ENCODE data around the gene AFF3. TPM values are rescaled to one million over a fixed set of nuclear protein-coding genes. Genes with fewer than 3 reads are reported as not detected.

AFF3 gene
- total RNA-seq, 3 donors from 2014 or later: 4.2 to 56.6 (median 5.2) TPM

GRCh38 chr2:100040906-100041305 lies 101.5 kb downstream of the AFF3 start:
- Histone ChIP-seq H3K4me3 (no peak overlapping the region), H3K36me3 (ENCODE audit: low read depth) (no peaks in the 10 kb centered on the region), H3K9me3 (no peaks in the 10 kb centered on the region), H3K4me1 (ENCODE audit: low read depth) (no peaks in the 10 kb centered on the region)
- TF ChIP-seq, protein P1, sequence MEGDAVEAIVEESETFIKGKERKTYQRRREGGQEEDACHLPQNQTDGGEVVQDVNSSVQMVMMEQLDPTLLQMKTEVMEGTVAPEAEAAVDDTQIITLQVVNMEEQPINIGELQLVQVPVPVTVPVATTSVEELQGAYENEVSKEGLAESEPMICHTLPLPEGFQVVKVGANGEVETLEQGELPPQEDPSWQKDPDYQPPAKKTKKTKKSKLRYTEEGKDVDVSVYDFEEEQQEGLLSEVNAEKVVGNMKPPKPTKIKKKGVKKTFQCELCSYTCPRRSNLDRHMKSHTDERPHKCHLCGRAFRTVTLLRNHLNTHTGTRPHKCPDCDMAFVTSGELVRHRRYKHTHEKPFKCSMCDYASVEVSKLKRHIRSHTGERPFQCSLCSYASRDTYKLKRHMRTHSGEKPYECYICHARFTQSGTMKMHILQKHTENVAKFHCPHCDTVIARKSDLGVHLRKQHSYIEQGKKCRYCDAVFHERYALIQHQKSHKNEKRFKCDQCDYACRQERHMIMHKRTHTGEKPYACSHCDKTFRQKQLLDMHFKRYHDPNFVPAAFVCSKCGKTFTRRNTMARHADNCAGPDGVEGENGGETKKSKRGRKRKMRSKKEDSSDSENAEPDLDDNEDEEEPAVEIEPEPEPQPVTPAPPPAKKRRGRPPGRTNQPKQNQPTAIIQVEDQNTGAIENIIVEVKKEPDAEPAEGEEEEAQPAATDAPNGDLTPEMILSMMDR (IDR thresholded peaks at IDR 0.05): no peak
- no peak for ATAC-seq
- intact Hi-C loops (cut with DNase I, micrococcal nuclease): no loop called here
- no peak for DNase-seq

DNA sequence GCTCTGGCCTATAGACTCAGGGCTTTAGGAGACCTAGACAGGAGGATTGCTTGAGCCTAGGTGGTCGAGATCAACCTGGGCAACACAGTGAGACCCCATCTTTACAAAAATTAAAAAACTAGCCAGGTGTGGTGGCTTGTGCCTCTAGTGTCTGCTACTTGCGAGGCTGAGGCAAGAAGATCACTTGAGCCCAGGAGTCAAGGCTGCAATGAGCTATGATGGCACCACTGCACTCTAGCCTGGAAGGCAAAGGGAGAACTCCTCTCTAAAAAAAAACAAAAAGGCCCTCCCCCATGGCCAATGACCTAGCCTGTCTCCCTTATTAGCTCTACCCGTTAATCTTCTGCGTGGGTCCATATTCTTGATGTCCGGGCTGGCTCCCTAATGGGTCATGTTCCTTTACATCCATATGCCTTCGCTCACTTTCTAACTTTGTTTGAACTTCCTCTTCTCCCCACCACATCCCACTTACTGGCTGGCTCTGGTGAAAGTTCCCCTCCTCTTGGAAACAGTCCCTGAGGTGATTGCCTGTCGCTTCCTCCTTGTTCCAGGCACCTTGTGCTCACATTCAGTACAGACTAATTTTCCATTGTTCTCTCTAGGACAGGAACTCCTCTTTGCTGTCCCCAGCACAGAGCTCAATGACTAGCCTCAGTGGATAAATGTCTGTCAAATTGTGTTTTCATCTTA lies 103.0 kb downstream of the AFF3 start:
- no peak for DNase-seq
- Histone ChIP-seq H3K4me1 (ENCODE audit: low read depth) (no peaks in the 10 kb centered on the region), H3K9me3 (no peaks in the 10 kb centered on the region), H3K4me3 (no peak overlapping the region), H3K36me3 (ENCODE audit: low read depth) (no peaks in the 10 kb centered on the region)
- intact Hi-C loops (cut with DNase I, micrococcal nuclease): no loop called here
- TF ChIP-seq, protein P1 (IDR thresholded peaks at IDR 0.05): no peak
- ATAC-seq: no peak

- intact Hi-C loops (cut with DNase I, micrococcal nuclease): no loop called here
- no peak overlapping the region for H3K4me3 ChIP-seq
- no peak for DNase-seq
- H3K9me3 ChIP-seq: no peaks in the 10 kb centered on the region
- TF ChIP-seq, protein P1 (IDR thresholded peaks at IDR 0.05): no peak
- no peak for ATAC-seq
- no peaks in the 10 kb centered on the region for H3K36me3 ChIP-seq (ENCODE audit: low read depth)
- H3K4me1 ChIP-seq (ENCODE audit: low read depth): no peaks in the 10 kb centered on the region
Measured at GRCh38 chr2:100038011-100038410, 104.4 kb downstream of the AFF3 start.

DNA sequence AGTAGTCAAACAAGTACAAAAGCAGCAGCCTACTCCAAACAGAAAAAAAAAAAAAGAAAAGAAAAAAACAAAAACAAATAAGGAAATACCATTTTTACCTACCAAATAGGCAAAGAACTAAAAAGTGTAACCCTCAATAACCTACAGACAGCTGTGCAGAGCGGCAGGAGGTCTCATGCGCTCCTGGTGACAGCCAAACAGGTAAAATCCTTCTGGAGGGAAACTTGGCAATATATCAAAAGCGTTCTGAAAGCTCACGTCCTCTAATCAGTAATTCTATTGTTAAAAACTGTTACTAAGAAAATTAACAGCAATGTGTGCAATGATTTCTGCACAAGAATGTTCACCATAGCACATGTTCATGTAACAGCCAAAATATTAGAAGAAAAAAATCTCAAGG lies 105.6 kb downstream of the AFF3 start:
- Histone ChIP-seq H3K9me3 (no peaks in the 10 kb centered on the region), H3K36me3 (ENCODE audit: low read depth) (no peaks in the 10 kb centered on the region), H3K4me1 (ENCODE audit: low read depth) (no peaks in the 10 kb centered on the region), H3K4me3 (no peak overlapping the region)
- DNase-seq (no peak), ATAC-seq (no peak)
- TF ChIP-seq, protein P1 (IDR thresholded peaks at IDR 0.05): no peak
- intact Hi-C loops (cut with DNase I, micrococcal nuclease): no loop called here

DNA sequence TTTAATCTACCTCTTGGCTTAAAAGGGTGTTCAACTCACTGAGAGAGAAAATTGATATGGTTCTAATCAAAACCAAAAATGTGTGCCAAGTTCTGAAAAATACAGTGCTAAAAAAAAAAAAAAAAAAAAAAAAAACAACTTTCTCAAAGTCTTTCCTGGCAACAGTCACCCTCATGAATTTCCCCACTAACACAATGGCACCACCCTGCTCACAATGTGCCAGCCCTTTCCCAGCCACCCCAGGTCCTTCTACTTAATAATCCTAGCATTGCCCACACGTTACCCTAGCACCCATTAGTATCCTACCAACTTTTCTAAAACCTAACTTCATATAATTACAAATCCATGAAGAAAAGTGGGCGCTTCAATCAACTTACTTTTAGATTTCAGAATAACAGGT lies 106.4 kb downstream of the AFF3 start:
- no peaks in the 10 kb centered on the region for H3K4me1 ChIP-seq (ENCODE audit: low read depth)
- TF ChIP-seq, protein P1 (IDR thresholded peaks at IDR 0.05): no peak
- H3K9me3 ChIP-seq: no peaks in the 10 kb centered on the region
- no peaks in the 10 kb centered on the region for H3K36me3 ChIP-seq (ENCODE audit: low read depth)
- no peak for ATAC-seq
- no peak for DNase-seq
- intact Hi-C loops (cut with DNase I, micrococcal nuclease): no loop called here
- no peak overlapping the region for H3K4me3 ChIP-seq

DNA sequence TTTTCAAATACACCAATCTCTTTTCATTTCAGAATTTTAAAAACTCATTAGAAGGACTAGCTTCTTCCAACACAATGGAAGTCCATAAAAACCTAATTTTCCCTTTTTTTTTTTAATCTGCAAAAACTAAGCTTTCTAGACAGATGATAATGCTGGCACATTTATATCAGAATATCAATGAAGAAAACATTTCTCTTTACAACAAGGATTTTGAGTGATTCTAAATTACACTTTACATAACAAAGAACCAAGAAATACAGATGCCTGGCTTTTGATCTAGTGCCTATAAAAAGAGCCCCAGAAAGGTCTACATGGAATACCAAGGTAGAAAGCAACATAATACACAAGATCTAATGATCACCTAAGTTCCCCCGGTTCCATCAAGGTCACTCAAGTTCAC lies 108.0 kb downstream of the AFF3 start:
- ATAC-seq (no peak), DNase-seq (no peak)
- Histone ChIP-seq H3K36me3 (ENCODE audit: low read depth) (no peaks in the 10 kb centered on the region), H3K9me3 (no peaks in the 10 kb centered on the region), H3K4me1 (ENCODE audit: low read depth) (no peaks in the 10 kb centered on the region), H3K4me3 (no peak overlapping the region)
- TF ChIP-seq, protein P1 (IDR thresholded peaks at IDR 0.05): no peak
- intact Hi-C loops (cut with DNase I, micrococcal nuclease): no loop called here
